Germinal center (tissue), 1 donor: Measurements from ENCODE around the gene CBLB.

ENCODE experiments used
- DNase-seq: peaks from one replicate; pipeline ENCODE4 v3.0.0; 2012; ENCODE audit warnings: mixed read lengths, low spot score

Gene CBLB

DNA sequence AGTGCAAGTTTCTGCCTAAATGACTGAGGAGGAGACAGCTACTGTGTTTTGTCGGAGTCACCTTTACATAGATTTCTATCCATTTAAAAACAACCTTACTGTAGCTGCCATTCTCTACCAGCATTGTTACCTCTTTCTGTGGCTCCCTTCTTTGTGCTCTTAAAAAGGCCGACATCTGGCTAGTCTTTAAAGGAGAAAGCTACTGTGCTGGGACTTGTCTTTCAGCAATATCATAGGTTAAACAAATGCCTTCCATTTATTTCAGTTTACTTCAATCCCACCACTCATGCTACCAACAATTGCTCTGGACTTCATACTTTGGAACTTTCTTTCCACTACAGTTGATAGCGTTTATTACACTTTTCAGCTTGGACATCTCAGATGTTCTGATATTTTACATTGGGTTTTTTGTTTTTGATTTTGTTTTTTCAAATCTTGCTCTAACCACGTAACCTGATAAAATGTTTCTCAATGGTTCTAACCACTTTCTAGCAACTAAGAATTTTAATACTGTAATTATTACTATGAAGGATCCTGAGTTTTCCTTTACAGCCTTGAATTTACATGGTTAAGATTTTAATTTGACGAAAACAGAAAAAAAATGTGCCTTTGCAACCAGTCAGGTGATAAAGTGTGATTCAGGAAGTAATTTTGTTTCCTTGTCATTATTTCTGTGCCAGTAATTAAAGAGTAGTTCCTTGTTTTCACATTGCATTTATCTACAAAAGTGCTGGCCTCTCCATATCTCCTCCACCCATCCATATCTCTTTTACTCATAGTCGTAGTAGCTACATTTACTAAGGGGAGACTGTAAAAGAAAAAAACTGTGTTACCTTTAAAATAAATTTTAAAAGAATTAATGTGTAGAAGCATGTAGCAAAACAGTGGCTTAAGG is 1.3 kb upstream of the CBLB start:
- DNase-seq = no peak

DNA sequence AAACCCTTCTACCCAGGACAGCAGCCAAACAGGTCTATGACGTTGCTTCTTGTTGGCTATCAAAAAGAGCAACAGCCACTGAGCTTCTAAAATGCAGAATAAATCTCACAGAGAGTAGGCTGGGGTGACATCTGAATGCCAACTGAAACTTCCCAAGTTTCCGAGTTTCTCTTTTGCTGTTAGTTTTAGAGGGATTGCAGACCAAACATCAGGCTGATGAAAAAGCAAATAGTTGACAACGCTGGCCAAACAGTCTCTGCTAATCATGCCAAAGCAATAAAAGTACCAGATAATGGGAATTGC is 670 bp upstream of the CBLB start:
- no peak for DNase-seq

DNA sequence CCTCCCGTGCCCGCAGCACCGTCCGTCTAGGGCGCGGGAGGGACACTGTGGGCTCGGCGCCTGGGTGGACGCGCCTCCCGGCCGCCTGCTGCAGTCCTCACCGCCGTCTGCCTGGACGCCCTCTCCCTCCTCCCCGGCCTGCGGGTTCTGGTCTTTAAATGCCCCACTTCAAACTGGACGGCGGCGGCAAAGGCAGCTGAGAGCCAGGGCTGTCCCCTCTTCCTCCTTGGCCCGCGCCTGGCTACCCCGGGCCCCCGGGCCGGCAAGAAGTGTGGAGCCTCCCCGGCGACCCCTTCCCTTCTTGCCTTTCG is 426 bp downstream of the CBLB start:
- peak; percentile 38 for DNase-seq

DNA sequence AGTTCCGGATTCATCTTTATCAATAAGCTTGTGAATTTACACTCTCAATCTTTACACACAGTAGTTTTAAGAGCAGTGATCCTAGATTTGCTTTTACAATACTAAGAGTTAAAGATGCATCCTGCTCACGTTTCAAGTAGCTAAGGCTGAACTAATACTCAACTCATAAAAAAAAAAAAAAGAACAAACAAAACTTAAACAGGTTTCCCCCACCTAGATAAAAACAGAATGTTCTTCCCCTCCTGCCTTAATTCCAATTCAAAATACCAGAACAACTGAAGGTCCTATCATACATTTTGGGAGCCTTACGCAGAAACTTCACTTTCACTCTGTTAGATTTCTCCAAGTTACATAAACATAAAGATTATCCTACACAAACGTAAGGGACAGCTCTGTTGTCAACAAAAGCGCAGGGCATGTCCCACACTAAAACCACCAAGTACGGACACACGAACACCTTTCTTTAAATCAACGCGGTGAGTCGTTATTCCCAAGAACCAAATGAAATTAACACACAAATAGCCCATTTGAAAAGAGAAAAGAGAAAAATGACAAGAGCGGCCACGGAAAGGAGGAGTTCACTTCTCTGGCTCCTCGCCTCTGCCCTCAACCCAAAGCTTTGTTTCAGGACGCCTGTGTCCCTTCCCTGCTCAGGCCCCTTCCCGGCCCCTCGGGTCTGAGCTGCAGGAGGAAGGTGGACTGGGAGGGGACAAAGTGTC is 941 bp downstream of the CBLB start:
- DNase-seq = no peak

GRCh38 chr3:105866656-105867653 is 1.9 kb downstream of the CBLB start:
- DNase-seq = no peak

DNA sequence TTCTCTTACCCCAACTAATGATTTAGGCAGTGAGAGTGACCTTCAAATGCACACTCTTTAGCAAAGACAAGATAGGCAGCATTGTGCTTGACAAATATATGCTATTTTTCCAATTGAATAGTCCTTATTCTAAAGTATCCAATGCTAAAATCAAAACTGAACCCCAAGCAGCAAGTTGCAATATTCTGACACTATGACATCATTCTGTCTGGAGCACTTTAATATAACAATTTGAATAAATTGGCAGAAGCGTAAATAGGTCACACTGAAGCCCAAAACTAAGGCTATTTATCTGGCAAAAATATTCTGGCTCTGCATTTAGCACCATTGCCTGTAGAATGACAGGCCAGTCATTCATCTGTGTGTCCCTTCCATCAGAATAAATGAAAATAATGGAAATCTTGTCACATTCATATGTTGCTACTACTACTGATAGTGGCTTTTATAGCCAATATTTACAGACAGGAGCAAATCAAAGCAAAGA is 2.9 kb downstream of the CBLB start:
- DNase-seq = no peak

DNA sequence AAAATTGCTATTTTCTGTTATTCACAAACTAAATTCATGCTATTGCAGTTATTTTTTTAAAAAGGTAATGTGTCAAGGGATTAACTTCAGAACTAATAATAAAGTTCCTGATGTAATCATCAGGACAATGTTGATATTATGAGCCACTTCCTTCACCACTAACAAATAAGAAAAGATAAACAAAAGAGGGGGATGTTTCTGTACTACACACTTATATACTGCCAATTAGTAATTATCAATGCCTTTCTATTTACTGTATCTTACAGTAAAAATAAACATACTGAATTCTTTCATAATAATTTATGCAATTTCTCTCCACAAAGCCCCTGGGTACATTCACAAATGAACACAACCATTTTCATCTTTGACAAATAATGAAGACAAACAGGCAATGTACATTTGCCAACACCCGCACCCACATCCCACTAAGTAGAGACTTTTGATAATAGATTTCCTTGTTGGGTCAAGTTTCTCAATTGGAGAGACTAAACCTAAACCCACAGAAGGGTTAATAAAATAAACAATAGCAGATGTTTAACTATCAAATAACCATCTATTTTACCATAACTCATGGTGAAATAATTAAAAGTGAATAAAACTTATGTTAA is 3.7 kb downstream of the CBLB start:
- no peak for DNase-seq

- DNase-seq = no peak
These were observed 4.6 kb downstream of the CBLB start for GRCh38 chr3:105864212-105864611.

DNA sequence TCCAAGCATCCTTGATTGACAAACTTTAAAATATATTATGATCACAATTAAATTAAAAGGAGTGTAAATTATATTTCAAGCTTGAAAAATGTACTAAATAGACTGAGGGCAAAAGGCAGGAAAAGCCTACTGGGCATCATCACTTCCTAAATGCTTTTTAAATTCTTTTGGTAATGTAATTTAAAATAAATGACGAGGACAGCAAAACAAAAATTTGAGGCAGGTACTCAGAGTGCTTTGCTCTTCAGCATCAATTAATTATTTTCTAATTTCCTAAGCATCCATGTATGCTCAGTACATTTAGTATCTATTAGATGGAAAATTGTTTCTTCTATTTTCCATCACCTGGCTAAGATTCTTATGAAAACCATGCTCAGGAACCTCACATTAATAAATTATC is 5.2 kb downstream of the CBLB start:
- no peak for DNase-seq

- peak; percentile 72 for DNase-seq
These were observed 6.6 kb downstream of the CBLB start for GRCh38 chr3:105862217-105862616.

GRCh38 chr3:105860641-105861040 is 8.2 kb downstream of the CBLB start:
- DNase-seq = no peak

- DNase-seq = no peak
These were observed 10.8 kb downstream of the CBLB start for GRCh38 chr3:105858017-105858416.

DNA sequence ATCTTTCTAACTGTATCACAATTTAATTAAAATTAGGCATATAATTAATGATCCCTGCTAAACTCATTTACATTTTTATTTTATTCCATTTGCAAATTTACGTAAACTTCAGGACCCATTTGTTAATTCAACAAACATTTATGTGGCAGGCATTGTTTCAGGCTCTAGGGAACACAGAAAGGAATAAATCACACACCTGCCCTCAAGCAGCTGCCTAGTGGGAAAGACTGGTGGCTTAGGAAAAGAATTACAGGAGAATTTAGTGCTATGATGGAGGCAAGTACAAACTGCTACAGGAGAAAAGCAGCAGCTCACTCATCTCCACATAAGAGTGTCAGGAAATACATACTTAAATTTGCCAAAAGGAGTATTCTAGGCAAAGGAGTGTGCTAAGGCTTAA is 11.2 kb downstream of the CBLB start:
- no peak for DNase-seq

- DNase-seq = no peak
These were observed 12.2 kb downstream of the CBLB start for GRCh38 chr3:105856605-105857004.

DNA sequence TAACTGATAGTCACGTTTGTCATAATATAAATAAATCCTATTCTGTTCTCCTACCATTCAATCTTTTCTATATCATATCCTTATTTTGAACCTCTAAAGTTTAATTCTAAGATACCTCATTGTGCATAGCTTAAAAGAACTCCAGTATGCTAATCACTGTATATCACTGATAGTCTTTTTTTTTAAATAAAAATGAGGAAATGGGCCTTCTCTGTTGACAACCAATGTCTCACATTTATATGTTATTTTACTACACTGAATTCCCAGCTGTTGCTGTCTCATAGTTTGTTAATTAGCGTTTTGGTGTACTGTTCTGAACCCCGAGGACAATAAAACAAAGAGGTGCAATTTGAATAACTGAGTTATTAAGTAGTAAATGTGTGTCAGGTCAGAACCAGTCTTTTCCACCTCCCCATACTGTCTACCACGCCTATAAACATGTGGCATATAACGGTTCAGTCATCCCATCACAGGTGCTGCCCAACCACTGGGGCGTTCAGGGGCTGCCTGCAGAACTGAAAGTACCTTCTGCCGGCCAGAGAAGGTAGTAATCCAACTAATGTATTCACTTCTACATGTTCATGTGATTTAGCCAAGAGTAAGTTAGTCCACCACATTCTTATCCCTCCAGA is 14.9 kb downstream of the CBLB start:
- peak; percentile 70 for DNase-seq

GRCh38 chr3:105851582-105851981 is 17.2 kb downstream of the CBLB start:
- no peak for DNase-seq

DNA sequence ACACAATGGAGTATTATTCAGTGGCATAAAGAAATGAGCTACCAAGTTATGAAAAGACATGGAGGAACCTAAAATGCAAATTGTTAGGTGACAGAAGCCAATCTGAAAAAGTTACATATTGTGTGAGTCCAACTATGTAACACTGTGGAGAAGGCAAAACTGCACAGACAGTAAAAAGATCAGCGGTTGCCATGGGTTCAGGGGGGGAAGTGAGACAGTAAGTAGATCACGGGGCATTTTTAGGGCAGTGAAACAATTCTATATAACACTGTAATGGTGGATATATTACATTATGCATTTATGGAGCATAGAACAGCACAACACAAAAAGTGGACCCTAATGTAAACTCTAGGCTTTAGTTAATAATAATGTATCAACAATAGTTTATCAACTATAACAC is 17.6 kb downstream of the CBLB start:
- no peak for DNase-seq

DNA sequence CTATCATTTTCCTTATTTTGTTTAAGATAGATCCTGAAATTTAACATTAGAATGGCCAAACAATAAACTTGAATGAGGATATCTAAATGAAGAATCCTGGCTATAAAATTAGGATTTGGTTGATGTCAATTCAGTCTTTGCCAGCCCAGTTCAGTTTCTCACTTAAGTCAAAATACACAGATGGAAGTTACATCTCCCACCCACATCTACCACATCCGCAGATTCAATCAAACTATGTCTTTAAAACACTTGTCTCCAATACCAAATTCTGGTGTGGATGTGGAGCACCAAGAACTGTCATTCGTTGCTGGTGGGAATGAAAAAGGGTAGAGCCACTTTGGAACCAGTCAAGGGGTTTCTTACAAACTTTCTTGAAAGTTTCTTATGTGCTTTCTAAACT is 18.2 kb downstream of the CBLB start:
- DNase-seq = no peak

GRCh38 chr3:105848821-105849220 is 20.0 kb downstream of the CBLB start:
- DNase-seq = no peak

- DNase-seq = no peak
These were observed 20.9 kb downstream of the CBLB start for GRCh38 chr3:105847865-105848264.

DNA sequence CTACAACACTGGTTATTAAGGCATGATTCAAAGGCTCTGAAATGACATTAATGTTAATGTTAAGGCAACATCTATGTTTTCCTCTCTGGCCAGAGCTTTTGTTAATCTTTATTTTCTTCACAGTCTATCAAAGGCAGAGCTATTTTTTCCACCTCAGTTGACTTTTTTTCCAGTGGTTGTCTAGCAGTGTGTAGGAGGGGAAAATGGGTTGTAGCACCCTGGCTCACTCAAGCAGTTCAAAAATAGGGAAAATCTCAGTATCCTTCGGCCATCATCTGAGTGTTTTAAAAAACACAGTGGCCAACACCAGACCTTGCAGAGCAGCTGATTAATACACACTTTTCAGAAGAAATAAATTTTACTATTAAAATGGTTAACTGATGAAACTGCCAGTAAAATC is 21.4 kb downstream of the CBLB start:
- DNase-seq = no peak

- no peak for DNase-seq
These were observed 22.0 kb downstream of the CBLB start for GRCh38 chr3:105846809-105847208.
